ENCODE data around the gene MRPL2. TPM values are rescaled to one million over a fixed set of nuclear protein-coding genes. Genes with fewer than 3 reads are reported as not detected.
A peak's percentile ranks its signal among the peaks of the same experiment; 100 is the strongest.

Gene MRPL2
- total RNA-seq, 1 donor from 2014 or later = 49.1 TPM

DNA sequence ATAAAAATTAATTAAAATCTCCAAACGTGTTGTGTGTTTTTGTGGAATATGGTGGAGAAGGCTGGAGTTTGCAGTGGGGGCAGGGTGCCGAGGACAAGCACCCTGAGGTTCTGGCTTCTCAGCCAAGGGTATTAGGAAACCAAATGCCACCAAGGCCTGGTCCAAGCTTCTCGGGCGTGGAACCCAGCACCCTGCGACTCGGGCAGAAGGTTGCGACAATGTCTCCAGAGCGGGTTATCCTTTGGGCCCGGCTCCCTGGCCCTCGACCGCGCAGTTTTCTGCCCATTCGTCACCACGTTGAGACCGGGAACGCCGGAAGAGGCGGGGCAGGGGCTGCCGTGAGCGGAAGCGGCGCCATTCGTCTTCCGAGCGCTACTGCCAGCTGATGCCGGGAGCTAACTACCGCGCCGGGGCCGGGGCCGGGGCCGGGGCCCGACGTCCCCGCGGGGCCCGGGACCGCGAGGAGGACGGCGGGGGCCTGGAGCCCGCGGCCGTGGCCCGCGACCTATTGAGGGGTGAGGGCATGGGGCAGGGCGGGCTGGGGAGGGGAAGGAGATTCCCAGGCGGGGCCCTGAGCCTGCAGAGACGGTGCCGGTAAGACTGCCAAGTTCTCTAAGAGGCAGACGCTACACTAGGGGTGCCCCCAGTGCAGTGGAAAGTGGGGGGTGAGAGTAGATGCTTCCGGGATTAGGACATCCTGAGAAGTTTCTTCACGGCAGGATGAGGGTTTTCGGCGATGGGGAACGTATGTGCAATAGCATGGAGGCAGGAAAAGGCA, 37.8 kb downstream of the MRPL2 start, which contains the start of gene RRP36:
TSS of gene RRP36 (plus strand) at position 354 of the 778 bp plus-strand sequence. CDS start at position 386, 32 bp downstream.
- peak; percentile 67 for DNase-seq (ENCODE audit: low spot score)

GRCh38 chr6:43020847-43021246, 38.4 kb downstream of the MRPL2 start:
- no peak for DNase-seq (ENCODE audit: low spot score)

GRCh38 chr6:43020052-43020705, 39.1 kb downstream of the MRPL2 start:
- DNase-seq (ENCODE audit: low spot score) = no peak

DNA sequence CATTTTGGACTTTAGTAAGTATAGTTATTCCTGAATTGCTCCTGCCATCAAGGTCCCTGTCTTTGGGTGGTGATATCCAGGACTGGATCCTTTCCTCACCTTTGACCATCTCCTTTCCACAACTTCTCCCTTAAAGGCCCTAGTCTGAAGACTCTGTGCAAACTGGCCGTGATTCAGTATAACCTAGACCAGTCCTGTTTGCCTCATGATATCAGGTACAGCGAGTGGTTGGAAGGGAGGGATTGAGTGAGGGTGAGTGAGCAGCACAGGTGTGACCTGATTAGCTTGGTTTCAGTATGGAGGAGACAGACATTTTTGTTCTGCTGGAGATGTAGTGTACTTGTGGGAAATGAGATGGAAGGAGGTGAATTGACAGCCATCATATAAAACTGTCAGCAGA, 40.1 kb downstream of the MRPL2 start:
- DNase-seq (ENCODE audit: low spot score) = no peak

- no peak for DNase-seq (ENCODE audit: low spot score)
Observed at GRCh38 chr6:43016943-43017334, 42.3 kb downstream of the MRPL2 start.

DNA sequence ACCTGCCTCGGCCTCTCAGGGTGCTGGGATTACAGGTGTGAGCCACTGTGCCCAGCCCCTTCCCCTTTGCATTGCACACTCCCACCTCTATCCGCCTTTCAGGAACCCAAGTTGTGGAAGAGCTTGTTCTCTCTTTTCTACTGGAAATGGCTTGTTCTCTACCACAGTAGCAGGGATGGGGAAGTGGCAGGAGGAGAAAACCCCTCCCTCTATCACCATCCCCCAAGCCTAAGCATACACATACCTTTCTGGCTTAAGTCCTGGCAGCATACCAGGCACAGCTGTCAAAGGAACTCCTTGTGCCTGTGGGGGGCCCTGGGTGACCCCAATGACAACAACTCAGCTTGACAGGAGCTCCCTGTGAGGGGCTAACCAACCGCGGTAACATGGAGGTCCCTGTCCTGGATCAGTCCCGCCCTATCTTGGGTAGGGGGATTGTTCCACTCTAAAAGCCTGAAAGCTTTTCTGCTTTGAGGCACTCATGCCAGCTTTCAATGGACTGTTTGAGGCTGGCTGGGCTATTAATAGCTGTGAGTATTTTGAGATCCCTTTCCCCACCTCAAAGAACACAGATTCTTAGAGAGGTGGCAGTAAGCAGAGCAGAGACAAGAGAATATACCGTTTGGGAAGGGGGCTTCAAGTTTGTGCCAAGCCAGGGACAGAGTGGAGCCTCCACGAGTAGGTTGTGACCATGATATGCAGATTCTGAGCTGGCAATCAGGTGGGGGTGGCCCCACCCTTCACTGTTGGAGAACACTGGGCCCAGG, 42.9 kb downstream of the MRPL2 start:
- no peak for DNase-seq (ENCODE audit: low spot score)

GRCh38 chr6:43014434-43014909, 44.8 kb downstream of the MRPL2 start:
- no peak for DNase-seq (ENCODE audit: low spot score)

DNA sequence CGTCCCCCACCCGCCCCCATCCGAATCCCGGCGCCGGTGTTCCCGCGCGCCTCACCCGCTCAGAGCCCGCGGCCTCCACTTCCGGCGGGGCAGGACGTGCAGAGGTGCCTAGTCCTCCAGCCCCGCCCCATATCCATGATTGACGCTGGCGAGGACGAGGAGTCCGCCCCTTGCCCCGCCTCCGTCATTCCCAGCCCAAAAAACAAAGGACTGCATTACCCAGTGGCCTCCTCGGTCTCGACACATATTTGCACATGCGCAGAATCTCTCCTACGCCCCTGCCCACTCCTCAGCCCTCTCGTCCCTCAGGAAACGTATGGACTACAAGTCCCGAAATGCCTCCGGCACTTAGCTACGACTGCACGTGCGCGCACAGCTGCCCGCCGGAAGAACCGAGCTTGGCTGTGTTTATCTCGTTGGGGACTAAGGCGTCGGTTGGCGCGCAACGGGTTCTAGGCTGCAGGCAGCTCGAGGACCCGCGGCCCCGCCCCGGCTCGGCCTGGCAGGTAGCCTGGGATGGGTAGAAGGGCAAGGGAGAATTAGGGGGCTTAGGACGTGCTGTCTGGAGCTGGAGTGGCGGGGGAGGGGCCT, 45.3 kb downstream of the MRPL2 start, which contains the start of the genes KLHDC3 and MEA1:
TSS of gene KLHDC3 (plus strand) at position 407 of the 591 bp plus-strand sequence. CDS start 2,944 bp downstream, outside the sequence.
TSS of gene MEA1 (minus strand) at position 104 of the 591 bp plus-strand sequence. CDS start 133 bp downstream, outside the sequence.
- DNase-seq (ENCODE audit: low spot score) = peak; percentile 99

- no peak for DNase-seq (ENCODE audit: low spot score)
Observed at GRCh38 chr6:43013097-43013842, 46.0 kb downstream of the MRPL2 start.

- DNase-seq (ENCODE audit: low spot score) = no peak
Observed at GRCh38 chr6:43012364-43012763, 46.9 kb downstream of the MRPL2 start.

DNA sequence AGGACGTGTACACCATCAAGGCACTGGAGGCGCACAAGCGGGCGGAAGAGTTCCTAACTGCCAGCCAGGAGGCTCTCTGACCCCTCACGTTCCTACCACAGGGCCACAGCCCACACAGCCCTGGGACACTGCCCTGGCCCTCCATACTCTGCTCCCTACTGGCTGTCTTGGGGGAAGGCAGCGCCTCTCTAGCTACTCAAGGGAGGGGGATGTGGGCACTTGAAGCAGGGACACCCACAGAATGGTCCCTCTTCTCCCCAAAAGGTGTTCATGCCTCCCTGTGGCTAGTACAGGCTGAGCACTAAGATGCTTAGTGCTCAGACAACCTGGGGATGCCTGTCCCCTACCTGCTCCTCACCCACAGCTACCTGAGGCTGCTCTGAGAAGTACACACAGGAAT, 48.0 kb downstream of the MRPL2 start:
- no peak for DNase-seq (ENCODE audit: low spot score)

- DNase-seq (ENCODE audit: low spot score) = peak; percentile 13
Observed at GRCh38 chr6:43009124-43009523, 50.1 kb downstream of the MRPL2 start.

DNA sequence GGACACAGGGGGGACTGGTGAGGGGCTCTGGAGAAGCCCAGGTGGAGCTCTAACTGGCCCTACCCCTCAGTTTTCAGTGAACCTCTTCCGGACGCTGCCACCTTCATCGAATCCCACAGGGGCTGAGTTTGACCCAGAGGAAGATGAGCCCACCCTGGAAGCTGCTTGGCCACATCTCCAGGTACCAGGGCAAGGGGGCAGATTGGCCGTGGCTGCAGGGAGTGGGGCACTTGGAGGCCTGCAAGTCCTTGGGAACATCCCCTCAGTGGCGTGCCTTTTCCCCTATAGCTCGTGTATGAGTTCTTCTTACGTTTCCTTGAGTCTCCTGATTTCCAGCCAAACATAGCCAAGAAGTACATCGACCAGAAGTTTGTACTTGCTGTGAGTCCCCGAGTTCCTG, 52.1 kb downstream of the MRPL2 start:
- DNase-seq (ENCODE audit: low spot score) = no peak

DNA sequence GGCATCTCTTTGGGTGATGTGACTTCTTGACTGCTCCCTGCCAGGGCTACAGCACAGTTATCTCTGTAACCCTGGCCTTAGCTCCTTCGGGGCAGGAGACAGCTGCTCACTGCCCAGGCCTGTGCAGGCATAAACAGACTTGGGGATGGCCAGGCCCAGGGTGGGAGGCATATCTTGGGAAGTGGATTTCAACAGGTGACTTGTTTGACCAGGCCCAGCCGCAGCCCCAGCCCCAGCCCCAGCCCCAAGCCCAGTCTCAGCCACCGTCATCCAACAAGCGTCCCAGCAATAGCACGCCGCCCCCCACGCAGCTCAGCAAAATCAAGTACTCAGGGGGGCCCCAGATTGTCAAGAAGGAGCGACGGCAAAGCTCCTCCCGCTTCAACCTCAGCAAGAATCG, 53.0 kb downstream of the MRPL2 start:
- DNase-seq (ENCODE audit: low spot score) = no peak

DNA sequence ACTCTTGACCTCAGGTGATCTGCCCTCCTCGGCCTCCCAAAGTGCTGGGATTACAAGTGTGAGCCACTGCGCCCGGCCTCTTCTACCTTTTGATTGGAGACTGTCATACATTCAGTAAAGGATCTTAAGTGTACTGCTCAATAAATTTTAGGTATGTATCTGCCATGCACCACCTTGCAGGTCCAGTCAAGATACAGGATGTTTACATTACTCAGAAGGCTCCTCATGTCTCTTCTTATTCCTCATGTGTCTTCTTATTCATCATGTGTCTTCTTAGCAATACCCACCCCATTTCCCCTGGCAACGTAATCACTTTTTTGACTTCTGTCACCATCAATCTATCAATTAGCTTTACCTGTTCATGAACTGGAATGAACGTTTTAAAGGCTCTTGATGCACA, 53.4 kb downstream of the MRPL2 start:
- no peak for DNase-seq (ENCODE audit: low spot score)

Other genes starting within 250 kb of the MRPL2 start
- gene RPL7L1, start 179.8 kb downstream of the MRPL2 start, total RNA-seq = 61.1 TPM
- 0.37 TPM for gene PTCRA, start 143.4 kb downstream of the MRPL2 start, total RNA-seq
- 88.9 TPM for gene CNPY3, start 130.0 kb downstream of the MRPL2 start, total RNA-seq
- gene GNMT, start 98.7 kb downstream of the MRPL2 start, total RNA-seq = 0.52 TPM
- gene PEX6, start 80.3 kb downstream of the MRPL2 start, total RNA-seq = 53.0 TPM
- 34.9 TPM for gene PPP2R5D, start 74.9 kb downstream of the MRPL2 start, total RNA-seq
- gene MEA1, start 45.5 kb downstream of the MRPL2 start, total RNA-seq = 66.3 TPM
- gene KLHDC3, start 45.2 kb downstream of the MRPL2 start, total RNA-seq = 93.8 TPM
- 40.6 TPM for gene RRP36, start 37.8 kb downstream of the MRPL2 start, total RNA-seq
- 29.5 TPM for gene CUL7, start 5.6 kb downstream of the MRPL2 start, total RNA-seq
- gene KLC4, start 197 bp upstream of the MRPL2 start, total RNA-seq = 71.6 TPM
- 30.0 TPM for gene PTK7, start 16.9 kb upstream of the MRPL2 start, total RNA-seq
- gene SRF, start 111.8 kb upstream of the MRPL2 start, total RNA-seq = 50.5 TPM
- 50.0 TPM for gene CUL9, start 122.8 kb upstream of the MRPL2 start, total RNA-seq
- 58.2 TPM for gene DNPH1, start 170.0 kb upstream of the MRPL2 start, total RNA-seq
- 1.6 TPM for gene TTBK1, start 184.0 kb upstream of the MRPL2 start, total RNA-seq
- 0.37 TPM for gene SLC22A7, start 238.8 kb upstream of the MRPL2 start, total RNA-seq
- gene CRIP3, start 249.4 kb upstream of the MRPL2 start, total RNA-seq = 7.3 TPM